Measurements from ENCODE around the gene TUBB. TPM values are rescaled to one million over a fixed set of nuclear protein-coding genes. Genes with fewer than 3 reads are reported as not detected.

Gene TUBB
- total and polyA plus RNA-seq, 9 of the 15 experiments (the other 6 are each of a cell fraction or from before 2014, with no cell fraction given), result 971 to 2,870 (median 1,478) TPM

DNA sequence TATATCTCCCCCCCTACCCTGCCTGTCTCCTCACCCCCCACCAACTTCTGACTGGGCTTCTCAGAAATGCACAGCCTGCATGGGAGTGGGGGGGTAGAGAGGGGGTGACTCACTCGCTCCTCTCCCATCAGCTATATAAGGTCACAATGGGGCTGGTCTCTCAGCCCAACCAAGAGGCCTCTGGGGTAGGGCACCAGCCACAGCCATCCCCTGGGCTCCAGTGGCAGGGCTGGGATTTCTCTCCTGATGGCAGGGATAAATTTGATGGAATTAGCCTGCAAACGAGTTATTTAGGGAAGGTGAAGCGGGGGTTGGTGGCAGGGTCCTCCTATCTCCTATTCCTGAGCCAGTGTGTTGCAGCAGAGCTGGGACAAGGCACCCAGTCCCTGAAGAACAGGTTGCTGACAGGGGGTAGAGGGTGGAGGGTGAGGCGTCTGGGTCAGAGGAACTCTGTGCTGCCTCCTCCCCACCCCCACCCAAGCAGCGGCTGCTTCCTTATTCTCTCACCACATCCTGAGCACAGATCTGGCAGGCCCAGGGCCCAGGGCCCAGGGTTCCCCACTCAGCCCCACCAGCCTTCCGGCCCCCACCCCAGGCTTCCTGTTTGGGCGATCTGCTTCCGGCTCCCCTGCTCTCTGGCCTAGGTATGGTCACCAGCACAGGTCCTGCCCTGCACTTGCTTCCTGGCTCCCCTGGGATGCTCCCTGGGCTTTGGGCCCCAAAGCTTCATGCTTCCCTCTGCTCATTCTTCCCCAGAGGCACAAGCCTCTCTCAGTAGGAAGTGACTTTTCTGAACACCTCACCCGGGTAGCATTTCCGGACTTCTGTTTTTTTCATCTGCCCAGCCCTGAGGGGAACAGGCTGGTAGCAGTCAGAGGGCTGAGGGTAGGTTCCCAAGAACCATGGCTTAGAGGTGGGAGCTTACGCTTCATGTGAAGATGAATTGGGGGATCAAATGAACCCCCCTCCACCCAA is 37.7 kb upstream of the TUBB start (continued):
- TF ChIP-seq, protein P1, sequence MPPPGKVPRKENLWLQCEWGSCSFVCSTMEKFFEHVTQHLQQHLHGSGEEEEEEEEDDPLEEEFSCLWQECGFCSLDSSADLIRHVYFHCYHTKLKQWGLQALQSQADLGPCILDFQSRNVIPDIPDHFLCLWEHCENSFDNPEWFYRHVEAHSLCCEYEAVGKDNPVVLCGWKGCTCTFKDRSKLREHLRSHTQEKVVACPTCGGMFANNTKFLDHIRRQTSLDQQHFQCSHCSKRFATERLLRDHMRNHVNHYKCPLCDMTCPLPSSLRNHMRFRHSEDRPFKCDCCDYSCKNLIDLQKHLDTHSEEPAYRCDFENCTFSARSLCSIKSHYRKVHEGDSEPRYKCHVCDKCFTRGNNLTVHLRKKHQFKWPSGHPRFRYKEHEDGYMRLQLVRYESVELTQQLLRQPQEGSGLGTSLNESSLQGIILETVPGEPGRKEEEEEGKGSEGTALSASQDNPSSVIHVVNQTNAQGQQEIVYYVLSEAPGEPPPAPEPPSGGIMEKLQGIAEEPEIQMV (tag; conservative IDR thresholded peaks at IDR 0.05; ENCODE audit: low read depth), result no peak
- TF ChIP-seq NR4A1 (CRISPR knock-in tag; IDR thresholded peaks at IDR 0.05), result no peak
- TF ChIP-seq NR4A1 (tag; IDR thresholded peaks at IDR 0.05), result peak; percentile 61; the same call in 1 of the 2 replicates
- peak; percentile 31 for TF ChIP-seq ZNF316 (IDR thresholded peaks at IDR 0.05)
- no peak for TF ChIP-seq COPS2 (conservative IDR thresholded peaks at IDR 0.05)
- TF ChIP-seq STAT5A (IDR thresholded peaks at IDR 0.05; ENCODE audit: borderline replicate concordance, low read length), result peak; percentile 80; the same call in 1 of the 2 replicates
- peak in 1 of 2 experiments; percentile 95; a peak in 2 of 4 replicates for TF ChIP-seq KDM4B (IDR thresholded peaks at IDR 0.05; ENCODE audit: borderline replicate concordance in 2 of 2, low read depth in 1 of 2)
- TF ChIP-seq JUN (IDR thresholded peaks at IDR 0.05; ENCODE audit: borderline replicate concordance, low read depth, low read length), result peak; percentile 95
- 0 out of 2 replicates have a peak, but pooled peaks have one; percentile 37 for TF ChIP-seq JUN (CRISPR knock-in tag; IDR thresholded peaks at IDR 0.05; ENCODE audit: borderline replicate concordance)
- no peak for TF ChIP-seq MTF1 (CRISPR knock-in tag; IDR thresholded peaks at IDR 0.05; ENCODE audit: borderline replicate concordance)
- TF ChIP-seq, protein P2, sequence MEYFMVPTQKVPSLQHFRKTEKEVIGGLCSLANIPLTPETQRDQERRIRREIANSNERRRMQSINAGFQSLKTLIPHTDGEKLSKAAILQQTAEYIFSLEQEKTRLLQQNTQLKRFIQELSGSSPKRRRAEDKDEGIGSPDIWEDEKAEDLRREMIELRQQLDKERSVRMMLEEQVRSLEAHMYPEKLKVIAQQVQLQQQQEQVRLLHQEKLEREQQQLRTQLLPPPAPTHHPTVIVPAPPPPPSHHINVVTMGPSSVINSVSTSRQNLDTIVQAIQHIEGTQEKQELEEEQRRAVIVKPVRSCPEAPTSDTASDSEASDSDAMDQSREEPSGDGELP (CRISPR knock-in tag; IDR thresholded peaks at IDR 0.05; ENCODE audit: borderline replicate concordance), result peak; percentile 54; the same call in 1 of the 2 replicates
- TF ChIP-seq, protein P3, sequence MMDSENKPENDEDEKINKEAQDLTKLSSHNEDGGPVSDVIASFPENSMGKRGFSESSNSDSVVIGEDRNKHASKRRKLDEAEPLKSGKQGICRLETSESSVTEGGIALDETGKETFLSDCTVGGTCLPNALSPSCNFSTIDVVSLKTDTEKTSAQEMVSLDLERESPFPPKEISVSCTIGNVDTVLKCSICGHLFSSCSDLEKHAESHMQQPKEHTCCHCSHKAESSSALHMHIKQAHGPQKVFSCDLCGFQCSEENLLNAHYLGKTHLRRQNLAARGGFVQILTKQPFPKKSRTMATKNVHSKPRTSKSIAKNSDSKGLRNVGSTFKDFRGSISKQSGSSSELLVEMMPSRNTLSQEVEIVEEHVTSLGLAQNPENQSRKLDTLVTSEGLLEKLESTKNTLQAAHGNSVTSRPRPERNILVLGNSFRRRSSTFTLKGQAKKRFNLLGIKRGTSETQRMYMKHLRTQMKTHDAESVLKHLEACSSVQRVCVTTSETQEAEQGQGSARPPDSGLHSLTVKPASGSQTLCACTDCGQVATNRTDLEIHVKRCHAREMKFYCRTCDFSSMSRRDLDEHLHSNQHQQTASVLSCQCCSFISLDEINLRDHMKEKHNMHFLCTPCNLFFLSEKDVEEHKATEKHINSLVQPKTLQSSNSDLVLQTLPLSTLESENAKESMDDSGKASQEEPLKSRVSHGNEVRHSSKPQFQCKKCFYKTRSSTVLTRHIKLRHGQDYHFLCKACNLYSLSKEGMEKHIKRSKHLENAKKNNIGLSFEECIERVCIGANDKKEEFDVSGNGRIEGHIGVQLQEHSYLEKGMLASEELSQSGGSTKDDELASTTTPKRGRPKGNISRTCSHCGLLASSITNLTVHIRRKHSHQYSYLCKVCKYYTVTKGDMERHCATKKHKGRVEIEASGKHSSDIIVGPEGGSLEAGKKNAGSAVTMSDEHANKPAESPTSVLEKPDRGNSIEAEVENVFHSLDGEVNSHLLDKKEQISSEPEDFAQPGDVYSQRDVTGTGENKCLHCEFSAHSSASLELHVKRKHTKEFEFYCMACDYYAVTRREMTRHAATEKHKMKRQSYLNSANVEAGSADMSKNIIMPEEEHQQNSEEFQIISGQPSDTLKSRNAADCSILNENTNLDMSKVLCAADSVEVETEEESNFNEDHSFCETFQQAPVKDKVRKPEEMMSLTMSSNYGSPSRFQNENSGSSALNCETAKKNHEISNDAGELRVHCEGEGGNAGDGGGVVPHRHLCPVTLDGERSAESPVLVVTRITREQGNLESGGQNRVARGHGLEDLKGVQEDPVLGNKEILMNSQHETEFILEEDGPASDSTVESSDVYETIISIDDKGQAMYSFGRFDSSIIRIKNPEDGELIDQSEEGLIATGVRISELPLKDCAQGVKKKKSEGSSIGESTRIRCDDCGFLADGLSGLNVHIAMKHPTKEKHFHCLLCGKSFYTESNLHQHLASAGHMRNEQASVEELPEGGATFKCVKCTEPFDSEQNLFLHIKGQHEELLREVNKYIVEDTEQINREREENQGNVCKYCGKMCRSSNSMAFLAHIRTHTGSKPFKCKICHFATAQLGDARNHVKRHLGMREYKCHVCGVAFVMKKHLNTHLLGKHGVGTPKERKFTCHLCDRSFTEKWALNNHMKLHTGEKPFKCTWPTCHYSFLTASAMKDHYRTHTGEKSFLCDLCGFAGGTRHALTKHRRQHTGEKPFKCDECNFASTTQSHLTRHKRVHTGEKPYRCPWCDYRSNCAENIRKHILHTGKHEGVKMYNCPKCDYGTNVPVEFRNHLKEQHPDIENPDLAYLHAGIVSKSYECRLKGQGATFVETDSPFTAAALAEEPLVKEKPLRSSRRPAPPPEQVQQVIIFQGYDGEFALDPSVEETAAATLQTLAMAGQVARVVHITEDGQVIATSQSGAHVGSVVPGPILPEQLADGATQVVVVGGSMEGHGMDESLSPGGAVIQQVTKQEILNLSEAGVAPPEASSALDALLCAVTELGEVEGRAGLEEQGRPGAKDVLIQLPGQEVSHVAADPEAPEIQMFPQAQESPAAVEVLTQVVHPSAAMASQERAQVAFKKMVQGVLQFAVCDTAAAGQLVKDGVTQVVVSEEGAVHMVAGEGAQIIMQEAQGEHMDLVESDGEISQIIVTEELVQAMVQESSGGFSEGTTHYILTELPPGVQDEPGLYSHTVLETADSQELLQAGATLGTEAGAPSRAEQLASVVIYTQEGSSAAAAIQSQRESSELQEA (IDR thresholded peaks at IDR 0.05; ENCODE audit: low read depth), result 0 out of 2 replicates have a peak, but pooled peaks have one; percentile 6
- TF ChIP-seq KLF13 (tag; IDR thresholded peaks at IDR 0.05; ENCODE audit: borderline replicate concordance, low read depth), result no peak
- TF ChIP-seq, protein P4, sequence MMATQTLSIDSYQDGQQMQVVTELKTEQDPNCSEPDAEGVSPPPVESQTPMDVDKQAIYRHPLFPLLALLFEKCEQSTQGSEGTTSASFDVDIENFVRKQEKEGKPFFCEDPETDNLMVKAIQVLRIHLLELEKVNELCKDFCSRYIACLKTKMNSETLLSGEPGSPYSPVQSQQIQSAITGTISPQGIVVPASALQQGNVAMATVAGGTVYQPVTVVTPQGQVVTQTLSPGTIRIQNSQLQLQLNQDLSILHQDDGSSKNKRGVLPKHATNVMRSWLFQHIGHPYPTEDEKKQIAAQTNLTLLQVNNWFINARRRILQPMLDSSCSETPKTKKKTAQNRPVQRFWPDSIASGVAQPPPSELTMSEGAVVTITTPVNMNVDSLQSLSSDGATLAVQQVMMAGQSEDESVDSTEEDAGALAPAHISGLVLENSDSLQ (IDR thresholded peaks at IDR 0.05), result peak; percentile 65; the same call in 1 of the 2 replicates

Measured in K562 (cell line).